ENCODE data around the gene IFIT1.
"Not testable (repeated sequence)": the region's sequence is repeated elsewhere in the genome, so short reads cannot be mapped to it uniquely, and the experiment has no call there.

IFIT1 gene

GRCh38 chr10:89431977-89432376 is 39.6 kb downstream of the IFIT1 start:
- TF ChIP-seq POLR2AphosphoS5 (IDR thresholded peaks at IDR 0.05; ENCODE audit: low read depth, low read length) (no peak), POLR2A (IDR thresholded peaks at IDR 0.05; ENCODE audit: low read depth, low read length) (no peak), TAF1 (IDR thresholded peaks at IDR 0.05; ENCODE audit: borderline replicate concordance, low read depth, low read length) (no peak)
- FAIRE-seq (no peak), DNase-seq (ENCODE audit: insufficient read length) (no peak)

- no peak for FAIRE-seq
- no peak for DNase-seq (ENCODE audit: insufficient read length)
- no peak for TF ChIP-seq POLR2AphosphoS5 (IDR thresholded peaks at IDR 0.05; ENCODE audit: low read depth, low read length)
- no peak for TF ChIP-seq POLR2A (IDR thresholded peaks at IDR 0.05; ENCODE audit: low read depth, low read length)
- no peak for TF ChIP-seq TAF1 (IDR thresholded peaks at IDR 0.05; ENCODE audit: borderline replicate concordance, low read depth, low read length)
These were observed 46.1 kb downstream of the IFIT1 start for GRCh38 chr10:89438525-89438924.

DNA sequence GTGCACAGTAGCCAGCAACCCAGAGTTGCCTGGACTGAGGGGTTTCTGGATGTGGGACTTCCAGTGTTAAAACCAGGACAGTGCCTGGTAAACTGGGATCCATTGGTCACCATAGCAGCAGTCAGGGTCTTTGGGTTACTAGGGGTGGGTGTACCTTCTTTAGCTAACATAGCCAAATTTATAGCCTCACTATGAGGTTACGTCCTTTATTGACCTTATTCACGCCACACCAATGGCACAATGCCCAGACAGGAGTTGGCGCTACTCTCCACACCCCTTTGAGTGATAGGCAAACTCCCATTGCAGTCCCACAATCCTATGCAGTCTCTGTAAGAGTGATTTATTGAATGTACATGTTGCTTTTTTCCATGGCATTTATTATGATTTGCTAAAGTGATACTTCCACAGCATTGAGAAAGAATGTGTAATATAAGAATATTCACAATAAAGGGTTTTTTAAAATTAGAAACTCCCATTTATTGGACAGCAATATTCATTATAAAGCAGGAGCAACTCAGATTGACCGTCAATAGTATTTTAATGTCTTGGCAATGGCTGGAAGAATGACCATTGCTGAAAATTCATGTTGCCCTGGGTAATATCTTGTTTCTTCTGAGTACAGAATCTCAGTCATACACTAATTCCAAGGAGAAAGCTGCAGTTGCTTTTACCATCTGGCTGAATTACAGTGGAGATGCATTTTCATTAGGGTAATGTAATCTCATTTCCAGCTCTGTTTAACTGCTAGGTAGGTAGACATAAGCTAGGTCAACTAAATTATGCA is 48.0 kb downstream of the IFIT1 start:
- FAIRE-seq, result no peak
- DNase-seq (ENCODE audit: insufficient read length), result no peak
- no peak for TF ChIP-seq POLR2AphosphoS5 (IDR thresholded peaks at IDR 0.05; ENCODE audit: low read depth, low read length)
- no peak for TF ChIP-seq TAF1 (IDR thresholded peaks at IDR 0.05; ENCODE audit: borderline replicate concordance, low read depth, low read length)
- no peak for TF ChIP-seq POLR2A (IDR thresholded peaks at IDR 0.05; ENCODE audit: low read depth, low read length)

GRCh38 chr10:89442289-89442688 is 49.9 kb downstream of the IFIT1 start:
- FAIRE-seq, result no peak
- TF ChIP-seq TAF1 (IDR thresholded peaks at IDR 0.05; ENCODE audit: borderline replicate concordance, low read depth, low read length) (no peak), POLR2A (IDR thresholded peaks at IDR 0.05; ENCODE audit: low read depth, low read length) (no peak), POLR2AphosphoS5 (IDR thresholded peaks at IDR 0.05; ENCODE audit: low read depth, low read length) (no peak)
- DNase-seq (ENCODE audit: insufficient read length), result no peak

- DNase-seq (ENCODE audit: insufficient read length); FAIRE-seq: not testable (repeated sequence)
These were observed 52.4 kb downstream of the IFIT1 start for GRCh38 chr10:89444819-89445218.

DNA sequence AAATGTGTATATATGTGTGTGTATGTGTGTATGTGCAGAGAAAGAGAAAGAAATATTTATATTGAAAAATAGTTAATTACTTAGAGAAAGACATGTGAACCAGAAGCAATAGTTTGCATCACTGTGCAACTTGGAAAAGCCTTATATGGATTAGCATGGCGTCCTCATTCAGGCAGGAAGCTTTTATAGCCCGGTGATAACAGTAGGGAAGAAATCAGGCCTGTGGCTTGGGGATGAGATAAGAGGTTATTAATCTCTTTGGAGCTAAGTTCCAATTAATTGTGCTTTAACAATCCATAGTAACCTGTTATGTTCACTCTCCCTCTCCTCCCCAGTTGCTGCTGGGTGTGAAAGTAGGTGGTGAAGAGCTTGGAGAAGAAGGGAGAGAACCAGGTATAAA is 58.5 kb downstream of the IFIT1 start:
- DNase-seq (ENCODE audit: insufficient read length), result no peak
- no peak for FAIRE-seq
- TF ChIP-seq POLR2AphosphoS5 (IDR thresholded peaks at IDR 0.05; ENCODE audit: low read depth, low read length), result no peak
- no peak for TF ChIP-seq TAF1 (IDR thresholded peaks at IDR 0.05; ENCODE audit: borderline replicate concordance, low read depth, low read length)
- no peak for TF ChIP-seq POLR2A (IDR thresholded peaks at IDR 0.05; ENCODE audit: low read depth, low read length)

DNA sequence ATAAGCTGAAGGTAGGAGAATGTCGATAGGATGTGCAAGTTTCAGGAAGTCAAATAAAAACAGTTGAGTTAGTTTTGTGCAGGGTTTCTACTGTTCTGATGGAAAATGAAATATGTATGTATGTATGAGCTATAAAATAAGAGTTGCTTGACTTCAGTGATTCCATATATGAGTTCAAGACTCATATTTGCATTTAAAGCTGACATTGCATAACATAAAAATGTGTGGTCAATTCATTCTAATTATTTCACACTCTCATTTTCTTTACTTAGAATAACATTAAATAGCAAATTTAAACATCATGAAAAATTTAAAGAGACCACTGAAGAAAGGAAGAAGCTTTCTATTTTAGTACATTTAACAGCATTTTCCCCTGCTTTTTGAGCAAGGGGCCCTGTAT is 59.8 kb downstream of the IFIT1 start:
- FAIRE-seq (no peak), DNase-seq (ENCODE audit: insufficient read length) (no peak)
- TF ChIP-seq TAF1 (IDR thresholded peaks at IDR 0.05; ENCODE audit: borderline replicate concordance, low read depth, low read length) (no peak), POLR2A (IDR thresholded peaks at IDR 0.05; ENCODE audit: low read depth, low read length) (no peak), POLR2AphosphoS5 (IDR thresholded peaks at IDR 0.05; ENCODE audit: low read depth, low read length) (no peak)

DNA sequence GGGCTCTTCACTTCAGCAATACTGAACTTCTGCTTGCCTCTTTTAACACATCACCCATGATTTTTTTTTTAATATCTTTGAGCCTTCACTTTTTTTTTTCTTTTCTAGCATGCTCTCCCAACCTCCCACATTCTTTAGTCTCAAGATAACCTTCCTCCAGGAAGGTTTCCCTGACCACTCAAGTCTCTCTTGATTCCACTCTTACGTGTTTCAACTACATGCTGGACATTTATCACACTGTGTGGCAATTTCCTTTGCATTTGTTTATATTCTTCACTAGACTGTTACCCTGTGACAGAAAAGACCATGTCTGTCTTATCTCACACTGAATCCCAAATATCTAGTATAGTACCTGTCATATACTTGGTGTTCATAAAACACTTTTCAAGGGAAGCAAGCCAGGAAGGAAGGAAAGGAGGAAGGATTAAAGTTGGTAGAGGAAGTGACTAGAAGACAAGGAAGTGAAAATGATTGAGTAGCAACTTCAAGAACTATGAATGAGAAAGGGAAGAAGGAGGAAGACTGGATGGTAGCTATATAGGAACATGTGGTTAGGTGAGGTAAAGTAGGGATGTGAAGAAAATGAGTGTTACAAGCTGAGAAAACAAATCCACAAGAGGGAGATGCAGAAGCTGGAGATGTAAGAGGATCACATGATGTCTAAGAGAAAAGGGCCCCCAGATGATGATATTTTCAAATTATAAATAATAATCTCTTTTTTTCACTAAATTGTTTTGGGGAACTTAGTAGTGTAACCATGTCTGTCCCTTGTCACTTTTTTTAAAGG is 62.3 kb downstream of the IFIT1 start:
- DNase-seq (ENCODE audit: insufficient read length), result no peak
- peak; percentile 17 for FAIRE-seq
- TF ChIP-seq POLR2A (IDR thresholded peaks at IDR 0.05; ENCODE audit: low read depth, low read length) (no peak), POLR2AphosphoS5 (IDR thresholded peaks at IDR 0.05; ENCODE audit: low read depth, low read length) (no peak), TAF1 (IDR thresholded peaks at IDR 0.05; ENCODE audit: borderline replicate concordance, low read depth, low read length) (no peak)

Data from GM12892 (cell line).